ENCODE measurements around the gene HNRNPUL1.
"Not testable (repeated sequence)": the region's sequence is repeated elsewhere in the genome, so short reads cannot be mapped to it uniquely, and the experiment has no call there.

Gene HNRNPUL1
- 232 to 316 (median 287) reads per million in 4 experiments for total RNA-seq

DNA sequence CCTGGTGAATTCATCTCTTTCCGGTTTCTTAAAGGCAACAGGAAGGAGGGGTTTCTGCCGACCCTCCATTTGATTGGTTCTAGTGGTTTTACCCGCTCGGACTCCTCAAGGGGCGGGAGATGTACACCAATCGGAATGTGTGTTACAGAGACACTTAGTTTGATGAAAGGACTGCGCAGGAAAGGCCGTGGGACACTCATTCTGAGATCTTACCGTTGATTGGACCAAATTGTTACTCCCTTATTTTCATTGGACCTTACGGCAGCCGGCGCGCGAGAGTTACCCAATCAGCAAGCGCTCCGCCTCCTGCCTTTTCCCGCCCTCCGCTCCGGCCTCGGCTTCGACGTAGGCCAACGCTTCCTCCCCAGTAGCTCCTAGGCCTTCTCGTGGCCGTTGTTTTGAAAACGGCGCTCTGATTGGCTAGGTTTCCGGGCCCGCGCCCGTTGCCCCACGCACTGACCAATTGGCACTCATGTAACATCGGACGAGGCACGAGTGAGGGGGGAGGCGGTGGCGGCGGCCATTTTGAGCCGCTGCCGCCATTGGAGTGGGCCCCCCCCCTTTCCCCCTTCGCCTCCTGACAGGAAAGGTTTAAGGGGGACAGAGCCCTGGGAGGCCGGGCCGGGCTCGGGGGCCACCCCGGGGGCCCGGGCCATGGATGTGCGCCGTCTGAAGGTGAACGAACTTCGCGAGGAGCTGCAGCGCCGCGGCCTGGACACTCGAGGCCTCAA lies at the start of gene HNRNPUL1:
HNRNPUL1 (plus strand) TSS at position 523 of the 731 bp plus-strand sequence; CDS start at position 655, 132 bp downstream.
- peak; percentile 98 for DNase-seq

DNA sequence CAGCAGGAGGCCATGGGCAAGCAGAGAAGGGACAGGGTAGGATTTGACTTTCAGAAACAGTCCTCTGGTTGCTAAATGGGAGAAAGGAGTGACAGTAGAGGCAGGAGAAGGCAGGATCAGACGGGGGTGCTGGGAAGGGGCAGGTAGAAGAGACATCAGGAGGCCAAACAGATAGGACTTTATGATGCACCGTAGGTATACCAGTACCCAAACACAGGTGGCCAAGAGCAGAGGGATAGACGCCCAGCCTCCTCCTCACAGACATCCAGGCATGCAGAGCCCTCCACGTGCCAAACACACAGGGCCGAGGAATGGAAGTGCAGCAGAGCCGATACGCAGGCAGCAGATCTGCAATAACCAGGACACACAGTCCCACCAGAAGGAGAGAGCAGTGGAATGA lies 46.4 kb upstream of the HNRNPUL1 start:
- no peak for DNase-seq

DNA sequence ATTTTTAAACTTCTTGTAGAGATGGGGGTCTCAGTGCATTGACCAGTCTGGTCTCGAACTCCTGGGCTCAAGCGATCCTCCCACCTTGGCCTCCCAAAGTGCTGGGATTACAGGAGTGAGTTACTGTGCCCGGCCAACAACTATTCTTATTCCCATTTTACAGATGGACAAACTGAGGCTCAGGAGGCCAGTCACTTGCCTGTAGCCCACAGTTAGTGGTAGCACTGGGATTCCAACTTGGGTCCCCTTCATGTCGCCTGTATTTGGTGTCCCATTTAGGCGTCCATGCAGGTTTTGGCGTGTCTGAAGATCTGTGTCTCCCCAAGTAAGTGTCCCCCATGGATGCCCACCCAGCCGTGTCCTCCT lies 45.9 kb upstream of the HNRNPUL1 start:
- DNase-seq: no peak

DNA sequence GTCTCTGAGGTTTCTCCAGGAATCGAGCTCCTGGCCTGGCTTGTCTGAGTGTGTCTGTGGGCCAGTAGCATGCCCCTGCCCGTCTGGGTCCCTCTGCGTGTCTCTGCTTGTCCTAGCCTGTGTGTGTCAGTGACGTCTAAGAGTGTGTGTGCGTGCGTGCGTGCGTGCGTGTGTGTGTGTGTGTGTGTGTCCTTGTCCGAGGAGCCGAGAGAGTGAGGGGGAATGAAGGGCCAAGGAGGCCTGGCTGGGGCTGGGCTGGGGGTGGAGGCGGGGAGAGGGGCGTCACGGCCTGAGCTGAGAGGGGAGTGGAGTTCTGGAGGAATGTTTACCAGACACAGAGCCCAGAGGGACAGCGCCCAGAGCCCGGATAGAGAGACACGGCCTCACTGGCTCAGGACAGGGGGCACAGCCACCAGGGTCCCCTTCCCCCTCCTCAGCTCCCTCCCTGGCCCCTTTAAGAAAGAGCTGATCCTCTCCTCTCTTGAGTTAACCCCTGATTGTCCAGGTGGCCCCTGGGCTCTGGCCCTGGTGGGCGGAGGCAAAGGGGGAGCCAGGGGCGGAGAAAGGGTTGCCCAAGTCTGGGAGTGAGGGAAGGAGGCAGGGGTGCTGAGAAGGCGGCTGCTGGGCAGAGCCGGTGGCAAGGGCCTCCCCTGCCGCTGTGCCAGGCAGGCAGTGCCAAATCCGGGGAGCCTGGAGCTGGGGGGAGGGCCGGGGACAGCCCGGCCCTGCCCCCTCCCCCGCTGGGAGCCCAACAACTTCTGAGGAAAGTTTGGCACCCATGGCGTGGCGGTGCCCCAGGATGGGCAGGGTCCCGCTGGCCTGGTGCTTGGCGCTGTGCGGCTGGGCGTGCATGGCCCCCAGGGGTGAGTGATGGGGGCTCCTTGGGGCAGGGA lies 45.3 kb upstream of the HNRNPUL1 start, which contains the start of gene AXL:
AXL (plus strand) TSS at position 609 of the 893 bp plus-strand sequence; CDS start at position 779, 170 bp downstream.
- no peak for DNase-seq

GRCh38 chr19:41219924-41220567 lies 44.1 kb upstream of the HNRNPUL1 start:
- DNase-seq: no peak

DNA sequence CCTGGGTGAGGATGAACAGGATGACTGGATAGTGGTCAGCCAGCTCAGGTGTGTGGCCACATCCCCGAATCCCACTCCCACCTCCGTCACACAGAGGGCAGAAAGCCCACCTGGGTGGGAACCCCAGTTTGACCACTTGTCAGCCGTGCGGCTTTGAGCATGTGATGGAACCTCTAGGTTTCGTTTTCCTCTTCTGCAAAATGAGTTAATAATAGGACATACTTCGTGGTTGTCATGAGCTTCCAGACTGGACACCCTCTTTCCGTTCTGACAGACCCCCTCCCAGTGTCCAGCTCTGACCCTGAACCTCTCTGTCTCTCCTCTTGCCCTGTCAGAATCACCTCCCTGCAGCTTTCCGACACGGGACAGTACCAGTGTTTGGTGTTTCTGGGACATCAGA lies 43.4 kb upstream of the HNRNPUL1 start:
- DNase-seq: no peak

DNA sequence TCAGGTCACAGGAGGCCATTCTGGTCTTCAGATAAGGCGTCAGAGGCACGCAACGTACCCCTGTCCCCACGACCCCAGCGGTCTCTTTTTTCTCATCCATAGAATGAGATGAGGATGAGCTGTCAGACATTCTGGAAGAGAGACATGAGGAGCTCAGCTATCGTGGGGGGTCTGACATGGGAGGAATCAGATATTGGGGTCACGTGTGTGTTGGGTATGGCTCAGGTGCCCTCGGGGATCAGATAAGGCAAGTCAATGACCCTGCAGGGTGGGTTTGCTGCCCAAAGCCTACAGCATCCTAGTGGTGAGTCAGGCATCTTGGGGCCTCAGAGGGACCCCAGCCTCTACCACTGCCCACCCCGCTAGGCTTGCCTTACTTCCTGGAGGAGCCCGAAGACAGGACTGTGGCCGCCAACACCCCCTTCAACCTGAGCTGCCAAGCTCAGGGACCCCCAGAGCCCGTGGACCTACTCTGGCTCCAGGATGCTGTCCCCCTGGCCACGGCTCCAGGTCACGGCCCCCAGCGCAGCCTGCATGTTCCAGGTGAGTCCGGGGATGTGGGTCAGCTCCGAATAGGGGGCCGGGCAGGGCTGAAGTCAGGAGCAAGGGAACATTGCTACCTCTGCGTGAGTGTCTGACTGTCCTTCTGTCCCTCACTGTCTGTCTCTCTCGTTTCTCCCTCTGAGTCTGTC lies 42.5 kb upstream of the HNRNPUL1 start:
- no peak for DNase-seq

- DNase-seq: no peak
Measured at GRCh38 chr19:41222240-41222639, 41.9 kb upstream of the HNRNPUL1 start.

GRCh38 chr19:41223431-41224234 lies 40.5 kb upstream of the HNRNPUL1 start:
- no peak for DNase-seq

DNA sequence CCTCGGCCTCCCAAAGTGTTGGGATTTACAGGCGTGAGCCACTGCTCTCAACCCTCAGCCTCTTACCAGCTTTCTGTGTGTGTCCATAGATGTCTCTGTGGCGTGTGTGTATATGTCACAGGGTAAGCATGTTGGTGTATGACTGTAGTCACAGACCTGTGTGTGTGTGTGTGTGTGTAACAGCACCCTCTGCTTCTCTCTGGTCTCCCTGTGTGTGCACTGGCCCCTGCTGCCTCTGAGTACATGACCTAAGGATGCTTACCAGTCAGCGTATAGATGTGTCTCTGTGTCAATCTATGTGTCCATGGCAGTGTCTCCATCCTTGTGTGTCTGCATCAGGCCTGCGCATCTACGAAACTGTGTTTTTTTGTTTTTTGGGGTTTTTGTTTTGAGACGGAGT lies 39.5 kb upstream of the HNRNPUL1 start:
- DNase-seq: no peak

GRCh38 chr19:41225238-41226052 lies 38.7 kb upstream of the HNRNPUL1 start:
- DNase-seq: no peak

DNA sequence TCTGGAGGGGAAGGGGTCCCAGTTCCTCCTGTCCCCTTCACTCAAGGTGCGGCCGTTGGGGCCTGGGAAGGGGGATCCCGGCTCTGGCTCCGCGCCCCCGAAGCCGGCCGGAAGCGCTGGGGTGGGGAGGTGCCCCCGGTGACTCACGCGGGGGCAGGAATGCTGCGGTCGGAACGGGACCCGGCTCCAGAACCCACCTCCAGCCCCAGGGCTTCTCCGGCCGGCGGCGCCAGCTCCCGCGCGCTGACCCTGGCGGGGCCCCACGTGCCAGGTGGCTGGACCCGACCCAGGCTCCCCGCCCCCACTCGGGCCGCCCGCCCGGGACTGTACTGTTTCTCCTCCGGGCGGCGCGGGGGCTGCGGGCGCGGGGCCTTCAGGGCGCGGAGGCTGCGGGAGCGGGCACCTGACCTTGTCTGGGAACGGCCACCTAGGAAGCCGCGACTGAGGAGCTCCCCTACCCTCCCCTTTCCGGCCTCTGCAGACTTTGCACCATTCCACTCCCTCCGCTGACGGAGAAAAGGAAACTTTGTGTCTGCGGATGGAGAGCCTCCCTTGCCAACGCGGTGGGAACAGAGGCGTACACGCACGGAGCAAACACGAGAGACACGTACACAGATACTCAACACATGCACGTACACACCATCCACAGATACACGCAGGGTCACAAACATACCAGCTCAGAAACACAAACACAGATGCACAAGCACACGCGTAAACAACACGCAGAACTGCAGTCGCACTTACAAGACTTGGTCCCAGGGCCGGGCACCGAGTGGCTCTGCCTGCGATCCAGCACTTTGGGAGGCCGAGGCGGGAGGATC lies 37.9 kb upstream of the HNRNPUL1 start:
- DNase-seq: no peak

GRCh38 chr19:41226874-41227390 lies 37.2 kb upstream of the HNRNPUL1 start:
- DNase-seq: no peak

GRCh38 chr19:41228486-41228885 lies 35.7 kb upstream of the HNRNPUL1 start:
- no peak for DNase-seq

GRCh38 chr19:41229338-41229737 lies 34.8 kb upstream of the HNRNPUL1 start:
- DNase-seq: not testable (repeated sequence)

DNA sequence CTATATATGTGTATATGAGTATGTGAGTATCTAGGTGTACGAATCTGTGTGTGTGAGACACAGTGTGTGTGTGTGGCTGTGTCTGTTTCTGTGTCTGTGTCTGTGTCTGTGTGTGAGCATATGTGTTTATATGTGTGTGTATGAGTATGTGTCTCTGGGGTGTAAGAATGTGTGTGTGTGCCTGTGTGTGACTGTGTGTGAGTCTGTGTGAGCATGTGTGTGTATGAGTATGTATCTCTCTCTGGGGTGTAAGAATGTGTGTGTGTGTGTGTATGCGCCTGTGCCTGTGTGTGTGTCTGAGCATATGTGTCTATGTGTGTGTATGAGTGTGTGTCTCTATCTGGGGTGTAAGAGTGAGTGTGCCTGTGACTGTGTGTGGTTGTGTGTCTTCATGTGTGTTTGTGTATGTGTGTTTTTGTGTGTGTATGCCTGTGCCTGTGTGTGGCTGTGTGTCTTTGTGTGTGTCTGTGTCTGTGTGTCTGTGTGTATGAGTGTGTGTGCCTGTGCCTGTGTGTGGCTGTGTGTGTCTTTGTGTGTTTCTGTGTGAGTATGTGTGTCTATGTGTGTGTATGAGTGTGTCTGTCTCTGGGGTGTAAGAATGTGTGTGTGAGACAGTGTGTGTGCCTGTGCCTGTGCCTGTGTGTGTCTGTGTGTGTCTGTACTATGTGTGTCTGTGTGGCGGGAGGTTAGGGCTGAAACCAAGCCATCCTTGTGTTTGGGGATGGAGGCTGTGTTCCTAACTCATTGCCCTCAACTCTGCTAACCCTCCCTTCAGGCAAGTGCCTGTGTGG lies 33.9 kb upstream of the HNRNPUL1 start:
- DNase-seq: no peak

GRCh38 chr19:41232686-41233085 lies 31.5 kb upstream of the HNRNPUL1 start:
- no peak for DNase-seq

GRCh38 chr19:41233748-41234240 lies 30.4 kb upstream of the HNRNPUL1 start:
- no peak for DNase-seq

Data from effector CD8-positive, alpha-beta T cell (primary cell).